Activated gamma-delta T cell (primary cell): Measurements from ENCODE around the gene WDR5.

Experiments used
- DNase-seq: peaks from one replicate; lab custom pipeline; 2025; lab: John Stamatoyannopoulos, UW

Gene WDR5

DNA sequence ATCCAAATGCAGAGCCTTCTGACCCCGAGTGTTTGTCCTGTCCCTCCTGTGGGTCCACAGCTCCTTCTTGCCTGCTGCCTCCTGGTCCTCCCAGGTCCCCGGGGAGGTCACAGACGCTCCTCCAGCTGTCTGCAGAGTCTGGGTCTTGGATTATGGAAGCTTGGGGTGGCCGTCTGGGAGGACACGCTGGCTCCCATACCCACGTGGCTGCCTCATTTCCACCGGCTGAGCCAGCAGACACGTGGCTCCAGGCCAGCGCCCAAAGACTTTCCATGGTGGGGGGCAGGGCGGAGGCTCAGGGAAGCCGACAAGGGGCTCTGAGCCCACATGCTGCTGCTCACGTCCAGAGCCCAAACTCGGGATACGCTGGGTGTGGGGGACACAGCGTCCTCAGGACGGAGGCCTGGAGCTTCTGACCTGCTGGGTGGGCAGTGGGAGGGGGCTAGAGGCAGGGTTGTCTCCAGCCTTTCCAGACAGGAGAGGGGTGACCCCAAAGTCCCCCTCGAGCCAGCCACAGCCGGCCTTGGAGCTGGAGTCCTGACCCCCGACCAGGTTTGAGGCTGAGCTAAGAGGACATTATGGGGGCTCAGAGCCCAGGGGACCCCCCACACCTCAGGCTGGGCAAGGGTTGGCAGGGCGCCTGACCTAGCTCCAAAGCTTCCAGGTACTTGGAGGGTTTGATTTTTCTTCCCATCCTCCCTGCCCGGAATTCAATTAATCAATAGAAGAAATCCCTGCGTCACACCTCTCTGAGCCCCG lies 52.7 kb downstream of the WDR5 start:
- DNase-seq, result no peak

GRCh38 chr9:134189145-134189469 lies 53.2 kb downstream of the WDR5 start:
- no peak for DNase-seq

DNA sequence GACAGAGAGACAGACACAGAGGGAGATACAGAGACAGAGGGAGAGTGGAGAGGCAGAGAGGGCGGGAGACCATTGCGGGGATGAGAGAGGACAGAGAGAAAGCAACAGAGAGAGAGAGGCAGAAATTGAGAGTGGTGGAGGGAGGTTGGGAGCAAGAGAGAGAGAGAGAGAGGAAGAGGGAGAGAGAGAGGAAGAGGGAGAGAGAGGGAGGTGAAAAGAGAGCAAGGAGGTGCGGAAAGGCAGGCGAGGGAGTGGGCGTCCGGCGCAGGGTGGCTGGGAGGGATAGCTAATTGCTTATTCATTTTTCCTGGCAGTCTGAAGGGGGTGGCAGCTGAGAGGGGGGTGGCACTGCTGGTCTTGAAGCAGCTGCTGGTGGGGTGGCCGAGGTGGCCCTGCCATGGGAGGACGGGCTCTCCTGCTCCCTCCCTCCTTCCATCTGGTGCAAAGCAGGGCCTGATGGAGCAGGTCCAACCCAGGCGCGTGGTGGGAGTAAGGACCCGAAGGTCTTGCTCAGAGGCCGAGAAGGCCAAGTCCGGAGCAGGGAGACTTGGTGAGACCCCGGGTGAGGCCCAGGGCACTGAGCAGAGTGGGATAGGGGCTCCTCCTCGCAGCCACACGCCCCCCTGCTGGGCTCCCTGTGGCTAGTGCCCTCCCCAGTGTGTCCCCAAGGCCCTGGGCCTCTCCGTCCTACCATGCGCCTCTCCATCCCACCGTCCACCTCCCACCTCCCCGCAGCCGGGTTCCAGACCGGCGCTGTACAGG lies 53.8 kb downstream of the WDR5 start:
- DNase-seq, result no peak

GRCh38 chr9:134190232-134191121 lies 54.6 kb downstream of the WDR5 start:
- no peak for DNase-seq

DNA sequence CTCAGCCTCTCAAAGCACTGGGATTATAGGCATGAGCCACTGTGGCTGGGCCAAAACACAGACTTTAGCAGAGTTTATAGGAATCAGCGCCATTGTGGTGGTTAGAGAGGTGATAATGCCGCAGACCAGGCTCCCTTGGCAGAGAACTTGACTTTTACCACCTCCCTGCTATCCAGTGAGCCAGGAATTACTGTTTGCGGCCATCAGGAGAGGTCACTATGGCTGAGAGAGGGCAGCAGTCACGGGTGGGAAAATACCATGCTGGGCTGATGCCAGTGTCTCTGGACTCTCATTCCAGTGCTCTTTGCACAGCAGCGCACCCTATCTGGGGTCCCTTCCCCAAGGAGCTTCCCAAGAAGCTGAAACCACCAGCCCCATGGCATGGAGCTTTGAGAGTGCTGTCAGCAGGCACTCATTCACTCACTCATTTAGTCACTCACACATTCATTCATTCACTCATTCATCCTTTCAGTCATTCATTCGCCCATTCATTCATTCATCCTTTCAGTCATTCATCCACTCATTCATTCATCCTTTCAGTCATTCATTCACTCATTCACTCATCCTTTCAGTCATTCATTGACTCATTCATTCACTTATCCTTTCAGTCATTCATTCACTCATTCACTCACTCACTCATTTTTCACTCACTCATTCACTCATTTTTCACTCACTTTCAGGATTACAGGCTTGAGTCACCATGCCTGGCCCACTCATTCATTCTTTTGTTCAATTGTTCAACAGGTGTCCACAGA lies 55.8 kb downstream of the WDR5 start:
- DNase-seq, result no peak

GRCh38 chr9:134192311-134192950 lies 56.5 kb downstream of the WDR5 start:
- DNase-seq, result no peak

GRCh38 chr9:134192951-134193731 lies 57.3 kb downstream of the WDR5 start:
- no peak for DNase-seq

- DNase-seq, result no peak
These were observed 58.1 kb downstream of the WDR5 start for GRCh38 chr9:134193912-134194535.

GRCh38 chr9:134195558-134195957 lies 59.7 kb downstream of the WDR5 start:
- no peak for DNase-seq

DNA sequence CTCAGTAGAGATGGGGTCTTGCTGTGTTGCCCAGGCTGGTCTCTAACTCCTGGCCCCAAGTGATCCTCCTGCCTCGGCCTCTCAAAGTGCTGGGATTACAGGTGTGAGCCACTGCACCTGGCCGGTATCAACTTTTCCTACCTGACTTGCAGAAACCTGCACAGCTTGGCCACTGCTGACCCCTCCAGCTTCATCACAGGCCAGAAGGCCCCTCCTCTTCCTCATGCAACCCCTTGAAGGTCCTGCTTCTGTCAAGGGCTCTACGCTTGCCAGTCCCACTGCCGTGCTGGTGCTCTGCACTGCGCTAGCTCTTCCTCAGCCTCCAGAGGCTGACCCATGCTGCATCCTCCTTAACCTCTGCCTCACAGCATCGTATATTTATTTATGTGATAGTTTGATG lies 61.0 kb downstream of the WDR5 start:
- DNase-seq, result no peak

DNA sequence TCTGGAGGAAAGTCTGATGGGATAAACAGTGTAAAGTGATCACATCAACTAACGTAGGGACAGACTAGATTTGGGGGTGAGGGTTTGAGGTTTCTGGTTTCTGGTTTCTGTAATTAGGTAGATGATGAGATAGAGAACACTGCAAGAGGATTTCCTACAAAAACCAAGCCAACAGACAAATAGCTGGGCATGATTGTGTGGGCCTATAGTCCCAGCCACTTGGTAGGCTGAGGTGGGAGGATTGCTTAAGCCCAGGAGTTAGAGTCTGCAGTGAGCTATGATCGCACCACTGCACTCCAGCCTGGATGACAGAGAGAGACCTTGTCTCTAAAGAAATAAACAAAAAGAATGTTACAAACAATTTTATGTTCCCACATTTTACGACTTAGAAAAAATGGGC lies 62.9 kb downstream of the WDR5 start:
- DNase-seq, result no peak

GRCh38 chr9:134200730-134201129 lies 64.8 kb downstream of the WDR5 start:
- no peak for DNase-seq

DNA sequence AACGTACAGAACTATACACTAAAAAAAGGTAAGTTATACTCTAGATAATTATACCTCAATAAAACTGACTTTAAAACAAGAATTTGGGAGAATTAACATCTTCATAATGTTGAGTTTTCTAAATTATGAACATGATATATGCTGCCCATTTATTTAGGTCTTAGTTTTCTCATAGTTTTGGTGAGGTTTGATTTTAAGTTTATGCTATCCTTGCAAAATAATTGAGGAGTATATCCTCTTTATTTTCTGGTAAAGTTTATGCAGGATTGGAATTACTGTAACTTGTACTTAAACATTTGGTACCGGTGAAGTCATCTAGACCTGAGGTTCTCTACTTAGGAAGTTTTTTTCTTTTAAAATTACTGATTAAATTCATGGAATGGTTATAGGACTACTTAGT lies 67.3 kb downstream of the WDR5 start:
- DNase-seq, result no peak

DNA sequence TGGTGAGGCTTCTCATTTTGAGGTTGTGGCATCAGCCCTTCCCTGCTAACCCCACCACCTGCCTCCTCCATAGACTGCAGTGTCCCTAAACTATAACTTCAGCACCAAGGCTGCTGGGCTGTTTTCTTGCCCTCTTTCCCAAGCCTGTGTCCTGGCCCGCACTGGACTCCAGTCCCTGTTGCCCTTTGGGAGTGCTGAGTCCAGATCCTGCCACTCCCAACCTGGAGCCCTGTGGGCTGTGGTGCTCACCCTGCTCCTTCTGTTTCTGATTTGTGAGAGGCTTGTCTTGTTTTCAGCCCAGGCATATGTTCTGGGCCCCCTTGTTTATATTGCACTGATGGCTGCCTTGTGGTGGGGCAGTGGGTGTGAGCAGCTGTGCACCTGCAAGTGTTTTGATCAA lies 68.2 kb downstream of the WDR5 start:
- DNase-seq, result no peak

DNA sequence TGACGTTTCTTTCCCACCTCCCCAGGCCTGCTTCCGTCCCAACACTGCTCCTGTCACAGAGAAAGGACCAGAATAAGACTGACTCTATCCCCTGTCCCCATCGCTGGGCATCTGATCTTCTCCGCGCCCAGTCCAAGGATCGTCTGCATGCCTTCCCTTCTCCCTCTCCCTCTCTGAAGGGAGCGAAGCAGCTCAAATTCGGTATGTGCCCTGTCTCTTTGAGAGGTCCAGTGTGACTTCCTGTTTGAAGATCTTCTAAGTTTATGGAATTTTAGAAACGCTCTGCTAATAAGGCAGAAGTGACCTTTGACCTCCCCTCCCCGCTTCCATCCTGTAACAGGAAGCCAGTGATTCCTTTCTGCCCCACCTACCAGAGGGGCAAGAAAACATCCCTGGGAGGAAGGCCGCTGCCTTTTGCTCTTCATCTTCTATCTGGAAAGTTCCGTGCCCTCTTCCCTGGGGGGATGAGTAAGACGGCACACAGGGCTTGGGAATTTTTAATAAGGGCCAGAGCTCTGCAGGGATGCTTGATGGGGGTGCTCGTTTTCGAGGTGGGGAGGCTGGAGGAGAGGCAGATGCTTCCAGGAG lies 69.2 kb downstream of the WDR5 start:
- no peak for DNase-seq

DNA sequence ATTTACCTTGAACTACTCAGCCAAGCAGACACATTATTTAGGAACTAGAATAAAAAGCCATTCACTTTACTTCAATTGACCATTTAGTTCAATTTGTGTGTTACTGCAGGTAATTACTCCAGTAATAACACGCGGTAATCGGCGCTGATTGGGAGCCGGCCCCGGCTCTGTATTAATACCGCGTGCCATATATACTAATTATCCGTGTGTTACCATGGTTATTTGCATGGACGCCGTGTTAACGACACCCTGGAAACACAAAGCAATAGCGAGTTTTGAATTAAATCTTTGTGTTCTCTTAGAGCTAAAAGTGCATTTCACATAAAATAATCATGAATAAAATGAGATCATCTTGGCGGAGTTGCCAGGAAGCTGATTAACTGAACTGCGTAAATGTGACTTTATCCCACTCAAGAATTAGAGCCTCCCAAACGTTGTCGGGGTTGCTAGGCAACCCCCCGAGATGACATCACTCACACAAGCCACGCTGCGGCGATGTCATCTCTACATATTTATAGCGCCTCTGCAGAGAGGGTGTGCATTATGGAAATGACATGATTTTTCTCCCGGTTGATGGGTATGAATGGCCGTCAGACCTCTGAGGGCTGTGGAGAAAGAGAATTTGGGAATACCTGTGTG lies 69.9 kb downstream of the WDR5 start:
- DNase-seq, result no peak

GRCh38 chr9:134206311-134207300 lies 70.7 kb downstream of the WDR5 start:
- no peak for DNase-seq

GRCh38 chr9:134208310-134208841 lies 72.5 kb downstream of the WDR5 start:
- no peak for DNase-seq
